ENCODE results near the gene PTH2. TPM values are rescaled to one million over a fixed set of nuclear protein-coding genes. Genes with fewer than 3 reads are reported as not detected.

Gene PTH2
- total and polyA plus RNA-seq, 7 donors, result not detected

- TF ChIP-seq, protein P1, sequence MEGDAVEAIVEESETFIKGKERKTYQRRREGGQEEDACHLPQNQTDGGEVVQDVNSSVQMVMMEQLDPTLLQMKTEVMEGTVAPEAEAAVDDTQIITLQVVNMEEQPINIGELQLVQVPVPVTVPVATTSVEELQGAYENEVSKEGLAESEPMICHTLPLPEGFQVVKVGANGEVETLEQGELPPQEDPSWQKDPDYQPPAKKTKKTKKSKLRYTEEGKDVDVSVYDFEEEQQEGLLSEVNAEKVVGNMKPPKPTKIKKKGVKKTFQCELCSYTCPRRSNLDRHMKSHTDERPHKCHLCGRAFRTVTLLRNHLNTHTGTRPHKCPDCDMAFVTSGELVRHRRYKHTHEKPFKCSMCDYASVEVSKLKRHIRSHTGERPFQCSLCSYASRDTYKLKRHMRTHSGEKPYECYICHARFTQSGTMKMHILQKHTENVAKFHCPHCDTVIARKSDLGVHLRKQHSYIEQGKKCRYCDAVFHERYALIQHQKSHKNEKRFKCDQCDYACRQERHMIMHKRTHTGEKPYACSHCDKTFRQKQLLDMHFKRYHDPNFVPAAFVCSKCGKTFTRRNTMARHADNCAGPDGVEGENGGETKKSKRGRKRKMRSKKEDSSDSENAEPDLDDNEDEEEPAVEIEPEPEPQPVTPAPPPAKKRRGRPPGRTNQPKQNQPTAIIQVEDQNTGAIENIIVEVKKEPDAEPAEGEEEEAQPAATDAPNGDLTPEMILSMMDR (IDR thresholded peaks at IDR 0.05), result no peak
- DNase-seq, result no peak
Measured at GRCh38 chr19:49409441-49410029, 13.7 kb downstream of the PTH2 start.

DNA sequence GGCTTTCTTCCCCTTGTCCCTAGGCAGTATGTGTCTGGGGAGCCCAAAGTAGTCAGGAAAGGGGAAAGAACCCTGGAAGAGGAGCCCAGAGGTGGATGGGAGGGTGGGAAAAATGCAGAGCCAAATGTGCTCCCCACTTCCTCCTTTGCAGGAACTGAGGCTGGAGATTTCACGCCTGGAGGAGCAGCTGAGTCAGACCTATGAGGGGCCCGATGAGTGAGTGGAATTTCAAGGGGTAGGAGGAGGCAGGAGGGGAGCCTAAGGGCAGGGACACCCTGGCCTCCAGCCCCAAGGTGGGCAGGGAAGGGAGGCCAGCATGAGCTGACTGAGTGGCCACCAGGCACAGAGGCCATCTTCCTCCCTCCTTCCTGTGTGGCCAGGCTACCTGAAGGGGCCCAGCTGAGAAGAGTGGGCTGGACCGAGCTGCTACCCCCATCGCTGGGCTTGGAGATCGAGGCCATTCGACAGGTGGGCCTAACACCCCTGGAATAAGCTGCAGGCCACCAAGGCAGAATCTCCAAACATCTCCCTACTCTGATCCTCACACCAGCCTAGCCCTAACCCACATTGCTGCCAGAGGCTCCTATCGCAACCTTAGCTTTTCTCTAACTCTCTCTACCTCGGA, 14.3 kb downstream of the PTH2 start:
- ATAC-seq, result no peak
- DNase-seq, result no peak

More at GRCh38 chr19:49409441-49410029, 13.7 kb downstream of the PTH2 start:
- Histone ChIP-seq H3K36me3 (ENCODE audit: insufficient read depth in 1 of 2, low read depth in 1 of 2) (no peaks in the 10 kb centered on the region), H3K9me3 (no peaks in the 10 kb centered on the region), H3K27ac (no peak overlapping the region), H3K27me3 (ENCODE audit: insufficient read depth in 3 of 3, low read length in 2 of 3) (peaks cover 0 to 5% (median 4%) of the 10 kb centered on the region in 3 donors), H3K4me3 (no peak overlapping the region), H3K4me1 (no peaks in the 10 kb centered on the region)
- intact Hi-C loops (cut with DNase I), result no loop called here
- no peak for ATAC-seq
- 69 to 75% (median 73%) methylated on average over 5 of the region's 5 CpGs for WGBS, 3 donors

GRCh38 chr19:49407482-49408015, 15.7 kb downstream of the PTH2 start:
- intact Hi-C loops (cut with DNase I), result no loop called here
- TF ChIP-seq, protein P1 (IDR thresholded peaks at IDR 0.05), result no peak

More for the DNA sequence above, 14.3 kb downstream of the PTH2 start:
- intact Hi-C loops (cut with DNase I), result no loop called here
- Histone ChIP-seq H3K27ac (no peak overlapping the region), H3K27me3 (ENCODE audit: insufficient read depth in 3 of 3, low read length in 2 of 3) (peaks cover 0 to 5% (median 4%) of the 10 kb centered on the region in 3 donors), H3K4me3 (no peak overlapping the region), H3K9me3 (no peaks in the 10 kb centered on the region), H3K4me1 (no peaks in the 10 kb centered on the region), H3K36me3 (ENCODE audit: insufficient read depth in 1 of 2, low read depth in 1 of 2) (no peaks in the 10 kb centered on the region)
- TF ChIP-seq, protein P1 (IDR thresholded peaks at IDR 0.05), result no peak
- WGBS, 3 donors, result 64 to 74% (median 65%) methylated on average over 5 to 8 of the region's 8 CpGs

GRCh38 chr19:49407079-49407478, 16.2 kb downstream of the PTH2 start:
- peaks cover 0 to 5% (median 4%) of the 10 kb centered on the region in 3 donors for H3K27me3 ChIP-seq (ENCODE audit: insufficient read depth in 3 of 3, low read length in 2 of 3)
- no peaks in the 10 kb centered on the region for H3K4me1 ChIP-seq
- DNase-seq (no peak), ATAC-seq (no peak)
- no peak overlapping the region for H3K4me3 ChIP-seq
- TF ChIP-seq, protein P1 (IDR thresholded peaks at IDR 0.05), result no peak
- intact Hi-C loops (cut with DNase I), result no loop called here
- no peaks in the 10 kb centered on the region for H3K9me3 ChIP-seq
- no peaks in the 10 kb centered on the region for H3K36me3 ChIP-seq (ENCODE audit: insufficient read depth in 1 of 2, low read depth in 1 of 2)
- no peak overlapping the region for H3K27ac ChIP-seq
- 66 to 68% (median 66%) methylated on average over 7 of the region's 7 CpGs for WGBS, 3 donors

More at GRCh38 chr19:49407482-49408015, 15.7 kb downstream of the PTH2 start:
- DNase-seq (no peak), ATAC-seq (no peak)
- Histone ChIP-seq H3K27me3 (ENCODE audit: insufficient read depth in 3 of 3, low read length in 2 of 3) (peaks cover 0 to 5% (median 4%) of the 10 kb centered on the region in 3 donors), H3K27ac (no peak overlapping the region), H3K9me3 (no peaks in the 10 kb centered on the region), H3K36me3 (ENCODE audit: insufficient read depth in 1 of 2, low read depth in 1 of 2) (no peaks in the 10 kb centered on the region), H3K4me3 (no peak overlapping the region), H3K4me1 (no peaks in the 10 kb centered on the region)
- 86 to 90% (median 89%) methylated on average over 16 of the region's 16 CpGs for WGBS, 3 donors

All from psoas muscle (tissue), 8 donors.